HG03095 (cell line): Measurements from ENCODE around the gene LRRC4C.

Source experiments
- ATAC-seq: cut with Tn5 transposase; IDR thresholded peaks from one replicate; pipeline ENCODE4 v1.9.1; 2021; ENCODE audit warnings: moderate library complexity; ENCODE audit not compliant: unreplicated experiment

The LRRC4C gene

DNA sequence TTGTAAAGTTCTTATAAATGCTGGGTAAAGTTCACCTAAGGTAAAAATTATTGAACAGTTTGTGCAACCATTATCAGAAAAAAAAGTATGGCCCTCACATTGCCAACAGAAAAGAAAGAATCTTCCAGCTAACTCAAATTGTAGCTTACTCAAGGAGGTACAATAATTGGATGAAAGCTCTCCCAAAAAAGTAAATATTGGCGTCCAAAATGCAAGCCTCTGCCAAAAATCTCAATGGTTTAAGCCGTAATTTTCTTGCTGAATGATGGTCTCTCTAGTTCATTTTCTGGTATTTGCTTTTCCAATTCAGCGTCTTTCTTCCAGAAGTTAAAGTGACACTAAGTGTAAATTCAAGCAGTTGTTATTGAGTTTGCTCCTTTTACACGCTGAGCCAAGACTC lies 727.3 kb downstream of the LRRC4C start:
- ATAC-seq: no peak

DNA sequence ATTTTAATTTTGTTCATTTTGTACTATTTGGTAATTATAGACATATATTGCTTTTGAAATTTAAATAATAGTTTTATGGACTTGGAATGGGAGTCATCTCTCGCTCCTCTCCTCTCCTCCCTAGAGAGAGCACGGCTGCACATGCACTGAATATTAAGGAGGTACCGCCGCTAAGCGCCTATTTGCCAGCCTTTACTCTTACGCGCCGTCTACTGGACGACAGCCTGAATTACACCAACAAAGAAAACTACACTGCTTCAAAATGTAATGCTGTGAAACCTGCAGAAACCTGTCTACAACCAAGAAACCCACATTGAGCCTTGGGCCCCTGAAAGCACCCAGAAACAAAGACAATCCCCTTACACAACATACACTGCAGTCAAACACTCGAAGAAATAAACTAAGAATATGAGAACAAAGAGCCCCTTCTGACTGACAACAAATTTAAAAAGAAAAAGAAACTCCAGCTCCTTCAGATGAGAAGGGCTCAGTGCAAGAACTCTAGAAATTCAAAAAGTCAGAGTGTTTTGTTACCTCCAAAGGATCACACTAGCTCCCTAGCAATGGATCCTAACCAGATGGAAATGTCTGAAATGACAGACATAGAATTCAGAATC lies 737.2 kb downstream of the LRRC4C start:
- no peak for ATAC-seq

DNA sequence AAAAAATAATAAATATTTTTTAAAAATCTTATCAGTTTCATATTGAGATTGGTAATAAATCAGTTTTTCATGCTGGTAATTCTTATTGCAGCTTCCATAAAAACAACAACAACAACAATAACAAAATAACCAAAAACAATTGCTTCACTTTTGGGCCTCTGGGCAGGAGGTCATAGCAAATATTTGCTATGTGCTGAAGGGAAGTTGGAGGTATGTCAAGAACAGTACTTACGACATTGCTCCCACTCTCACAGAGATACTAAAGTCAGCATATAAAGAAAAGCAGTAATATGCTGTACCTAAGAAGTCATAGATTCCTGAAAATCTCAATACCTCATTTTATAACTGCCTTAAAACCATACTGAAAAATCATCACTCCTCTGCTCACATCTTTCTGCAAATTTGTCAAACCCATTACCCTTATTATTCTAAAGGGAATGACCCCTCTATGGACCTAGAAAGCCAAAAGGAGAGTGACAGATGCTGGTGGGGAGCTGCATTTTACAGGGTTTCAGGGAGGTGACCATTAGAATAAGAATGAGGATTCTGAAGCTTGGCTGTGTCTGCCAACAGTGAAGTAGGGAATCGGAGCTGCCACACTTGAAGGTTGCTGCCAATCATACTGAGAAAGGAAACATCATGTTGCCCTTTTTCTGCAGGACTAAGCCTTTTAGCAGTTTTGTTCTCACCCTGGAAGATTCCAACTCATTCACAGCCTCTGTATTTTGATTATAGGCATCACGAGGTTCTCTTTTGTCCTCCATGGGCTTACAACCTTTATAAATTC lies 742.9 kb downstream of the LRRC4C start:
- no peak for ATAC-seq

DNA sequence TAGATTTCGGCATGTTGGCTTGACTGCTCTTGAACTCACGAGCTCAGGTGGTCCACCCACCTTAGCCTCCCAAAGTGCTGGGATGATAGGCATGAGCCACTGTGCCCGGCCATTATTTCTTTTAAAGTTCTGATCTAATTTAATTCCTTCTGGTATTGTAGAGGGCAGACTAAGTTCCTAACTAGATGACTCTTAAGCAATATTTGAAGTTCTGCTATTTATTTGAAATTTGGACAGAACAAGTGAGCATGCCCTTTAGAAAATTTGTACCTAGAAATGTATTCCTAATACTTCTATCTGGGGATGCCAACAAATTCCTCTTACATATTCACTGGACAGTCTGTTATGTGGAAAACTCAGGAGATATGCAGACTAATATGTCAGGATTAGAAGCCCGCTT lies 746.4 kb downstream of the LRRC4C start:
- ATAC-seq: no peak

DNA sequence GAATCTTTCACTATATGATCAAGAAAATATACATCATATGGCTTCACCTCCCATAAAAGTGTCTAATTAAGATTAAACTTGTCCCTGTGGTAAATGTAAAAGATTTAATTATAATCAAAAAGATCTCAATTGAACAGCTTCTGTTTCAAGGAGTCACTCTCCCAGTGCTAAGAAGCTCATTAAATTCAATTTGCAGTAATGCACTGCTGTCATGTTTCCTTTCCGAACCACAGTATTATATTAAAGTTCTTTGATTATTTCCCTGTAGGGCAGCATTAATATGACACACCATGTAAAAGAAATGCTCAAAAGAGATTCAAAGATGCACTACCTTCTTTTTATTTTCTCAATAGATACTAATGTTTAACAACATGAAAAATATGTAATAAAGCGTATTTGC lies 758.4 kb downstream of the LRRC4C start:
- ATAC-seq: no peak

DNA sequence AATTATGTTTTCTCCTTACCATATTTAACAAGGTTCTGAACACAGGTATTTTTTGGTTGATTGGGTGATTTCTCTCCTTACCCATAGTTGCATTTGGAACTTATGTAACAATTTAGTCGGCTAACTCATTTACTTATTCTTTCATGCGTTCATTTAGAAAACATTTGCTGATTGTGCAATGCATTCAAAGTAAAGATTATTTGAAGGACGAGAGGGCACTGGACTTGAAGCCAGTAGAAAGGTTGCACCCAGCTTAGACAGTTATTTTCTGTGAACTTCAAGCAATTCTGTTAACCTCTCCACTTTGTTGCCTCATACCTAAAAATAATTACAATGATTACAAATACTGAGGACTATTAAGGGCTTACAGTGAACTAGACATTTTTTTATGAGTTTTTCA lies 769.6 kb downstream of the LRRC4C start:
- ATAC-seq: no peak

DNA sequence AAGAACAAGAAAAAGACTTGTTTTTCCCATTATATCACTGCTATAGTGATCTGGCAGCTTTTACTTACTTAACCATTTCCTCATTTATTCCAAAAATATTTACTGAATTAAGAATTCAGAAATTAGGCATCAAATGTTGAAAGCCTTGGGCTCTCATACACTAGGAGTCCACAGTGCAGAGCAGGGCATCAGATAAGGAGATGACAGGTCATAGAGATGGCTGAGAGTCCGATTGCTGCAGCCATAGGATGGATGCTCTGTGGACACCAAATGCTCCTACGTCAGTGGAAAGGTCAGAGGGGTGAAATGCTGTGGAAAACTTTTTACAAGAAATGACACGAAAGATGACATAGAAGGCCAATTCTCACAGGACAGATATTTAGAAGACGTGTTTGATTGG lies 771.1 kb downstream of the LRRC4C start:
- ATAC-seq: no peak

DNA sequence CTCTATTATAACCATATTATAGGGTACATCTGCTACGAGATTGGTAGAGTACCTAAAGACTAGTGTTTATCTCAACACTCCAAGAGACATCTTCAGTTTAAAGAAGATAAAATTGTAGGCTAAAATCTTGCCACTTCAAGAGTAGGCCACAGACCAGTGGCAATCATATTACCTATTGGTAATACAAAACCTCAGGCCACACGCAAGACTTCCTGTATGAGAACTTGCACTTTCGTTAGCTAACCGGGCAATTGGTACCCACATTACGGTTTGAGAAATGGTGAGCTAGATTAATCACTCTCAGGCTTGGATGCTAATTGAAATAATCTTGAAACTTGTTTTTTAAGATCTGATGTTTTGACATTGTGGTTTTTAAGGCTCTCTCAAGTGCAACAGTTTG lies 772.7 kb downstream of the LRRC4C start:
- no peak for ATAC-seq

DNA sequence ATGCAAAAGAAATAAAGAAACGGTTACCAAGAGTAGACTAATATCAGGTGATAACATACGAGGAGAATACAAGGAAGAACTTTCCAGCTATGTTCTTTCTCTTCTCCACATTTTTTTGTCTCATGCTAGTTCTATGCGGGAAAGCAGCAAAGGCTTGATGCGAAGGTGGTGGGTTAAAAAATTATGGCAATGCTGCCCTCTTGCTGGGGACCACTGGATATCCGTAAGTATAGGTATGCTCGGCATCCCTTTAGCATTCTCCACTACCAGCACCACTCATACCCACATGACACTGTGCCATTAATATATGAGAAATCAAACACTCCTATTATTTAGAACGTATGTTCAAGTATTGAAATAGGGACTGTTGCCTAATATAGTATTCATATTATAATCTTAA lies 776.4 kb downstream of the LRRC4C start:
- no peak for ATAC-seq

DNA sequence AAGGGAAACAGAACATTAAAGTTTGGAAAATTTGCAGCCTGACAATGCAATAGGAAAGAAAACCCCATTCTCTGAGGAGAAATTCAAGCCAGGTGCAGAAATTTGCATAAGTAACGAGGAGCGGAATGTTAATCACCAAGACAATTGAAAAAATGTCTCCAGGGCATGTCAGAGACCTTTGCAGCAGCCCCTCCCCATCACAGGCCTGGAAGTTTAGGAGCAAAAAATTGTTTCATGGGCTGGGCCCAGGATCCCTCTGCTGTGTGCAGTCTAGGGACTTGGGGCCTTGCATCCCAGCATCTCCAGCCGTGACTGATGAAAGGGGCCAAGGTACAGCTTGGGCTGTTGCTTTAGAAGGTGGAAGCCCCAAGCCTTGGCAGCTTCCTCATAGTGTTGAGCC lies 780.2 kb downstream of the LRRC4C start:
- ATAC-seq: no peak

DNA sequence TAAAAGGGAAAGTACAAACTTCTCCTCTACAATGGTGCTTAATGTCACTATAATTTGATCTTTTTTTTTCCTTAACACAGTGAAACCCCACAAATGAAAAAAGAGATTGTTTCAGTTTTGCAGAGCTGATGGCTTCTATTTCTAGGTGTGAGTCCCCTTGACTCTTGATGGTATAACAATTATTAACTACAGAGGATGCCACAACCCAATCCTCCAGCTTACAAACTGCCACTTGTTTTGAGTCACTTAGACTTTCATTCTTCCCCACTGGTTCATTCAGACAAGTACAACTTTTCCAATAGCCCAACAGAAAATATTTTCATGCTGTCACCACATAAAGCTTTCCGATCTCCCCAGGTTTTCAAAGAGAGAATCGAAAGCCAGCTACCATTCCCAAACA lies 812.2 kb downstream of the LRRC4C start:
- no peak for ATAC-seq

DNA sequence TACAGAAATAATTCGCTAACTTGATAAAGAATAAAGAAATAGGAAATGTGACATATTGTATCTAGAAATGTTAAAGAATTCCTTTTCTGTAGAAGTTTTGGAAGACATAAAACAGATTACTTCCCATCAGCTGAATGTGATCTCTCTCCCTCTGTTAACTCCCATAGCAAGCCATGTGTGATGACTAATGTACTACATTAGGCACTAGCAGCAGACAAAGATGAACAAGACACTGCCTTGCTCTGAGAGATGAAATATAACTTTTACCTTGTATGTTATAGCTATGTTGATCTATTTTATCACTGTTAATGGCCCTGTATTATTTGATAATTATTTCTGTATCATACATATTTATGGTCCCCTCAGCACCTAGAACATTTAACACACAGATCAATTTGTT lies 817.2 kb downstream of the LRRC4C start:
- no peak for ATAC-seq

DNA sequence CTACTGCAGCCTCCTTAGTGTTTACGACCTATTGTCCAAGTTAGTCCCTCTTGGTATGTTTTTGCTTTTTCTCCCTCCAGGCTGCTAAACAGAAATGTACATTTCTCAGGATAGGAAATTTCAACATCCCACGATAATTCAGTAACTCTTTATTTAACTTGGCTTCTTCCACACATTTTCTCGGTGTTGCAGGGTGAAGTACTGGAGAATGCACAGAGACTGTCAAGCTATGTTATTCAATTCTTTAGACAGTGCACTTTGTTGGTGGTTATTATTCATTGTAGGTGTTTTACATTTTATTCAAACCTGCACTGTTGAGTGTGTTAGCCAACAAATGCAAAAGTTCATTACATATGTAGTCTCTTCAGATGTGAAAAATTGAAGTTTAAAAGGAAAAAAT lies 839.8 kb downstream of the LRRC4C start:
- no peak for ATAC-seq

DNA sequence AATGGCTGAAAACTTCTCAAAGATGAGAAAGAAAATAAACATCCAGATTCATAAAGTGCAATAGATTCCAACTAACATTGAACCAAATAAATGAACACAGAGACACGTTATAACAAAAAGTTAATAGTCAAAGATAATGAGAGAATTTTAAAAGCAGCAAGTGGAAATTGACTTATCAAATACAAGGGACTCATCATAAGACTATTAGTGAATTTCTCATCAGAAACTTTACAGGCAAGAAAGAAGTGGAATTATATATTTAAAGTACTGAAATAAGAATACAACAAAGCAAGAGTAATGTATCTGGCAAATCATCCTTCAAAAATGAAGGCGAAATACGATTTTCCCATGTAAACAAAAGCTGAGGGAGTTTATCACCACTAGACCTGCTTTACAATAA lies 852.7 kb downstream of the LRRC4C start:
- no peak for ATAC-seq

DNA sequence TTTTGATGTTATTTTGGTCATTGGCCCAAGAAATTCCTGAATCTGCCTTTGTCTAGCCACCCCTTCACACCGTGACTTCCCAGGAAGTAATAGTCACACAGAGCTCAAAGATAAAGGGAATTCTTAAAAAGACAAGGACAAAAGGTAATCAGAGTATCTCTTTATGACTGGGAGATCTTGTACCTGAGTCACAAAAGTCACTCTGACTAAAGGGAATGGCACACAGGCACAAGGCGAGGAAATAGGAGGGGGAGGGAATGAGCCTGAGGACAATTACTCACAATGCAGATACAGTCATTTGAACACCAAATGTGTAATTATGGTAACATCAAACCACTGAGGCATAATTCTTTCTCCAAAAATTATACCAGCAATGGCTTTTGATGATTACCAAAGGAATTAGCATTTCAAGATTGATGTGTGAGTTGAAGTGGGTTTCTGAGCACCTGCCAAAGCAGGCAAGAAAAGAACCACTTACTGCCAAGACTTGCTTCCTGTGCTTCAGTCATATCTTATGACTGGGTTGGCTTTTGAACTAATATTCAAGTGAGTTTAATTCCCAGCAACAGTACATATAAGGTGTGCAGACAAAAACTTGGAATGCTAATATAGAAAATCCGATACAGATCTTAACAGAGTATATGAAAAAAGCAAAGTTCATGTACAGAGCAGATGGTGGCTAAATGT lies 856.4 kb downstream of the LRRC4C start:
- no peak for ATAC-seq

DNA sequence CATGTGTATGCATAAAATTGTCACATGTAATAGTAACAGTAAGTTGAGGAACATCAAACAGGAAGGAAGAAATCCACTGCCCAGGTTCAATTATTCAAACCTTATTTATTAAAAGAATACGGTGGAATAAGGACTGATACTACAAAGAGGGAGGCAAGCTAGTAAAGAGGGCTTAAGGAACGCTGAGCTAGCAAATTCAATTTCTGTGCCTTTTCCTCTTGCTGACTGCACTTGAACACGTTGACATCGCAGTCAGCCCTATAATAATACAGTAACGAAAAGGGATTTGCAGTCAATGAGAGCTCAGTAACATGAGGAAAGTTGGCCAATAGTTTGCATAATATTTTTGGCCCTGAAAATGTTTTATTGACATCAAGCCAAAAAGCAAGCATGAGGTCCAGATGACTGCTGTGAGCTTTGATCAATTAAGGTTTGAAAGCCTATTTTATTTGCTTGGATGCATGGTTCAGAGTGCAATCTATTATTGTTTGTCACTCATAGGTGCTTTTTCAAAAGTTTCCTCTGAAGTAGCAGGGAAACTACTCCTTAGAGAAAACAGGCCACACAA lies 861.8 kb downstream of the LRRC4C start:
- ATAC-seq: no peak

DNA sequence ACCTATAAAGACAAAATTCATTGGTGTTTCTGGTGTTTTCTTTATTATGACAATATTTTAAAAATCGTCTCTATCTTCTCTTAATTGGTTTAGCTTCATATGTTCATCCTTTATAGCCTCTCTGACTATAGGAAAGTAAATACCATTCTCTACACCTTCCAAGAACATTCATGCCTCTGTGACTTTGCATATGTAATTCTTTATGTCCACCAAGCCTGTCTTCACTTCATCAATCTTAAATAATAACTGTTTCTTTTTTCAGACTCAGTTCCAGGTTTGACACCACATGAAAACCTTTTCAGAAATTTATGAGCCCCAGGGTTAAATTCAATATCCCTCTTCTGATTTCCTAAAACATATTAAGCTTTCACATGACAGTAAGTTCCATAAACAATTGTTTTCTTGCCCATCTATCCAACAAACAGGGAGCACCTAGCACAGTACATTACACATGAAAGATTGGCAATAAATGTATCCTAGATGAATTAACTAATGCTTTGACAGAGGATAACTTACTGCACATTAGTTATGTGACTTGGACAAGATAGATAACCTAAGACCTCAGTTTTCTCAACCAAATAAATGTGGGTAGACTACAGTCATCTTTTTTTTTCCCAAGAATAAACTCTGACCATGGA lies 886.1 kb downstream of the LRRC4C start:
- ATAC-seq: no peak

DNA sequence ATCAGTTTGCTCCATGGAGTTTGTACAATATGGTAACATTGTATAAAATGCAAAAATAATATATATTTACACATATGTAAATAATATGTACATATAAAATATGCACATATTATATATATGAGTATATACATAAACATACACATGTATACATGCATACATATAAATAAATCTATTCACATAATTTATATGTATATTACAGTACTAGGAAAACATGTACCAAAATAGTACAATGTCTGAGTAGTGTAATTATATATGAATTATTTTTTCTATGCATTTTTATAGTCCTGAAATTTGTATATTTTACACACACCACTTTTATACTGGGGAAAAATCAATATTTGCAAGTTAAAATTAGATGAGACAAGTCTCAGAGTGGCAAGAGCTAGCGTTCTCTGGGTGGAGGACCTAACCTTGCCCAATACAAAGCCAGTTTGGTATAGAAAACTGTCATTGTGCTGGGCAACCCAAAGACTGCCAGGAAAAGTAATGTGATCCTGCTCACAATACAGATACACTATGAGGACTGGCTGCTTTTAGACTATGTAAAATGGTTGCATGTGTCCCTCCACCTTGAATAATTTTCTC lies 889.4 kb downstream of the LRRC4C start:
- no peak for ATAC-seq

DNA sequence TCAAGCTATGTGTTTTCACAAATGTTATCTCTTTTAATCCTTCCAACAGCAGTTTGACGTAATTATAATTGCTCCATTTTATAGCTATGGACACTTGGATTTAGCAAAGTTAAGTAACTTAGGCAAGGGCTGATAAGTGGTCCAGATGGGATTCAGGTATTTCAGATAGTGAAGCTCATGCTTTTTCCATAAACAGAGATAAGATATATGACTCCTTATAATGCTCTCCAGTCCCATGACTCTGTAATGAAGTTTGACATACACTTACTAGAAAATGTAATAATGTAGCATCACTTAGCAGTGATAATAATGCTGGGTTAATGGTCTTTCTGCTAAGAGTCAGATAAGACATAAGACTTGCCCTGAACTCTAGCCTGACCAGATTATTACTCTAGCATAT lies 892.1 kb downstream of the LRRC4C start:
- ATAC-seq: no peak

DNA sequence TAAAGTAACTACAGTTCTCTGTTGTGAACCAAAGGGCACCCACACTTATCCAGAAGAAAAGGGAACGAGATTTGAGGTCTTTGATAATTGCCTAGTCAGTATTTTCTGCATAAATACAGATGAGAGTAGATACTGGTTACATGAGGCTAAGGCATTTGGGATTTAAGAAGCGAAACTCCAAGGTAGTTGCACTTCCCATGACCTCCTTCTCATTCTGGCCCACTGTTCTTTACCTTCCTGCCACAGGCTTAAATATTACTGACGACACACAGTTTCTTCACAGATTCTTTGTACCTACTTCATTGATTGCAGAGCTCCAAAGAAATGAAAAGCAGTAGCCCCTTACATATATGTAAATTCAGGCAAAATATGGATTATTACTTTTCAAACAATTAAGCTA lies 915.3 kb downstream of the LRRC4C start:
- ATAC-seq: no peak

DNA sequence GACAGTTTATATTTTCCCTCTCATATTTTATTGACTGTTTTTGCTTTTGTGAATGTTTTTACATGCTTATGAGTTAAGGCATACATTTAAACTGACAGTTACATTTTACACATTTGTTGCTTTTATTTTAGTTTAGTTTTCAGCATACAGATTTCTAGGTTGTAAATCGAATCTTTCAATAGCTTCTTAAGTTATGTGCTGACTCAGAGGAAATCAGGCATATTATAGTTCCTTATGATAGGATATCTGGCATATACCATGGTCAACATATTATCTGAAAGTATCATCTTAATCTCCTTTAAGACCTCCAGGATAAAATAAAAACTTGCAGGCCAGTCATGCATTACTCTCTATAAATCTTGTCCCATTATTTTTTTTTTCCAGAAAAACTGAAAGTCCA lies 916.6 kb downstream of the LRRC4C start:
- ATAC-seq: no peak
